Measurements from ENCODE around the gene PLXNA2.

DNA sequence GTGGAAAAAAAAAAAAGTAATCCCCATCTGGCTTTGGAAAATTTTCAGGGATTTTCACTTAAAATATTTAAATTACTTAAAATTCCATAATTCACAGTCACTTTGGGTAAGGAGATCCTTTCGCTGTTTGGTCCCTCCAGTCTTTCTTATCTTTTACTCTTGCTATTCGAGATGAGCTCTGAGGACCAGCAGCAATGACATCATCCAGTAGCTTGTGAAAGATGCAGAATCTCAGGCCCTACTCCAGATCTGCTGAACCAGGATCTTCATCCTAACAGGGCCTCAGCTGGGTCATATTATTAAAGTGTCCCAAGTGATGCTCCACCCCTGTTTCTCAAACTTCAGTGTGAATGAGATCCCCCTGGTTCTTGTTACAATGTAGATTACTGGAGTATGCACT is 46.9 kb upstream of the PLXNA2 start:
- no peak for TF ChIP-seq GATA2 (IDR thresholded peaks at IDR 0.05; ENCODE audit: low read depth, low read length)
- no peak for TF ChIP-seq GATA3 (IDR thresholded peaks at IDR 0.05; ENCODE audit: low read depth, low read length)
